NB4 (cell line): ENCODE results near the gene HIVEP2.

Experiments used
- MYC ChIP-seq: IDR thresholded peaks from 2 replicates; pipeline ENCODE4 v1.6.1; 2011; ENCODE audit warnings: low read depth, low read length
- POLR2A ChIP-seq: IDR thresholded peaks from 2 replicates; pipeline ENCODE4 v1.6.1; 2011; ENCODE audit warnings: mild to moderate bottlenecking; ENCODE audit not compliant: insufficient read length; ENCODE audit errors: extremely low read depth
- TF ChIP-seq, protein P1 (sequence below): IDR thresholded peaks from one replicate; pipeline ENCODE4 v1.5.1; 2012; ENCODE audit warnings: low read depth, low read length
- TF ChIP-seq, protein P2 (sequence below): IDR thresholded peaks from 2 replicates; pipeline ENCODE4 v1.6.1; 2011; ENCODE audit warnings: low read depth, low read length

DNA sequence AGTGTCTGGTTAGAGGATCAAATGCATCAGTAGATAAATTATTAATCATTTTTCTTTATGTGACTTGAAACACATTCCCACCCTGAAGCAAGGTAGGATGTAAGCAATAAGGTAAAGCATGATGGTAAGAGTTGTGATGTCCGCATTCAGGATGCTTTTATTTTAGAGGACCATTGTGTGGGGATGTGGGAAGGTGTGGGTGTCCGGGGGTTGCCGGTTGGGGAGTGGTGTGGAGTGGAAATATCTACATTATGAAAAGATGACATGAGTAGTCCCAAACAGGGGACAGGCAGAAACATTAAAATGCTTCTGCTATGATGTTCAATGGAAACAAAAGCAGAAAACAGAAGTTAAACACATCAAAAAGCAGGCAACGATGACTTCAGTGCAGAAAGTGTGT, 215.4 kb downstream of the HIVEP2 start:
- TF ChIP-seq, protein P1, sequence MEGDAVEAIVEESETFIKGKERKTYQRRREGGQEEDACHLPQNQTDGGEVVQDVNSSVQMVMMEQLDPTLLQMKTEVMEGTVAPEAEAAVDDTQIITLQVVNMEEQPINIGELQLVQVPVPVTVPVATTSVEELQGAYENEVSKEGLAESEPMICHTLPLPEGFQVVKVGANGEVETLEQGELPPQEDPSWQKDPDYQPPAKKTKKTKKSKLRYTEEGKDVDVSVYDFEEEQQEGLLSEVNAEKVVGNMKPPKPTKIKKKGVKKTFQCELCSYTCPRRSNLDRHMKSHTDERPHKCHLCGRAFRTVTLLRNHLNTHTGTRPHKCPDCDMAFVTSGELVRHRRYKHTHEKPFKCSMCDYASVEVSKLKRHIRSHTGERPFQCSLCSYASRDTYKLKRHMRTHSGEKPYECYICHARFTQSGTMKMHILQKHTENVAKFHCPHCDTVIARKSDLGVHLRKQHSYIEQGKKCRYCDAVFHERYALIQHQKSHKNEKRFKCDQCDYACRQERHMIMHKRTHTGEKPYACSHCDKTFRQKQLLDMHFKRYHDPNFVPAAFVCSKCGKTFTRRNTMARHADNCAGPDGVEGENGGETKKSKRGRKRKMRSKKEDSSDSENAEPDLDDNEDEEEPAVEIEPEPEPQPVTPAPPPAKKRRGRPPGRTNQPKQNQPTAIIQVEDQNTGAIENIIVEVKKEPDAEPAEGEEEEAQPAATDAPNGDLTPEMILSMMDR = no peak
- no peak for TF ChIP-seq POLR2A
- TF ChIP-seq MYC = no peak
- TF ChIP-seq, protein P2, sequence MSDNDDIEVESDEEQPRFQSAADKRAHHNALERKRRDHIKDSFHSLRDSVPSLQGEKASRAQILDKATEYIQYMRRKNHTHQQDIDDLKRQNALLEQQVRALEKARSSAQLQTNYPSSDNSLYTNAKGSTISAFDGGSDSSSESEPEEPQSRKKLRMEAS = no peak
